Epithelial cell of umbilical artery (primary cell): ENCODE data around the gene CD79B. TPM values are rescaled to one million over a fixed set of nuclear protein-coding genes. Genes with fewer than 3 reads are reported as not detected.

Source experiments
- total RNA-seq: library from RNA; depleted of rRNA; stranded (reverse); fragments of >200 nt; gene quantifications from 2 replicates; pipeline ENCODE4 v1.2.3, GENCODE V29; 2014

The CD79B gene
- 0.65 and 2.0 TPM in 2 replicates for total RNA-seq

GRCh38 chr17:63931981-63932561 lies at the start of gene CD79B:
Gene CD79B (minus strand): TSS chr17:63932331. CDS start chr17:63932261, 70 bp downstream.

DNA sequence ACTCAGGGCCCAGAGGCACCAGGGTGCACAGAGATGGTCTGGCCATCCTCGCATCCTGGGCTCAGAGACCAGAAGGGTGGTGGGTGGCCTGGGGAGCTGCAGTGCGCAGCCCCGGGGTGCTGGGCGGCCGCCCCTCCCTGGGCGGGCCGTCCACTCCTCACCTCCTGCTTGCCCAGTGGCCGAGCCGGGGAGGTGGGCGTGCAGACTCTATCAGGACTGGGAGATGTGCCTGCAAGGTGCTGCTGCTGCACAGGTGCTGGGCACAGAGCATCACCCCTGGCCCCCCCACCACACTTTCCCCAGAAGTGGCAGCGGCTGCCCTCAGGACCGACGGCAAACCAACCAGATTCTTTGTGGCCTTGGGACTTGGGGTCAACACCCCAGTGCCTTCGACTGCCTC lies 40.7 kb upstream of the CD79B start, which contains the start of gene SCN4A:
Gene SCN4A, minus strand, starts transcription at position 123 of the 400 bp plus-strand sequence. Its CDS starts 77 bp downstream, at position 46.

GRCh38 chr17:63918789-63919305 lies 13.3 kb downstream of the CD79B start, which contains the start of gene GH1:
Gene GH1 (minus strand): TSS chr17:63918839. CDS start chr17:63918776, 63 bp downstream.

GRCh38 chr17:63911041-63911635 lies 21.0 kb downstream of the CD79B start, which contains the start of gene CSHL1:
Gene CSHL1 (minus strand): TSS chr17:63911258. CDS start chr17:63911196, 62 bp downstream.

DNA sequence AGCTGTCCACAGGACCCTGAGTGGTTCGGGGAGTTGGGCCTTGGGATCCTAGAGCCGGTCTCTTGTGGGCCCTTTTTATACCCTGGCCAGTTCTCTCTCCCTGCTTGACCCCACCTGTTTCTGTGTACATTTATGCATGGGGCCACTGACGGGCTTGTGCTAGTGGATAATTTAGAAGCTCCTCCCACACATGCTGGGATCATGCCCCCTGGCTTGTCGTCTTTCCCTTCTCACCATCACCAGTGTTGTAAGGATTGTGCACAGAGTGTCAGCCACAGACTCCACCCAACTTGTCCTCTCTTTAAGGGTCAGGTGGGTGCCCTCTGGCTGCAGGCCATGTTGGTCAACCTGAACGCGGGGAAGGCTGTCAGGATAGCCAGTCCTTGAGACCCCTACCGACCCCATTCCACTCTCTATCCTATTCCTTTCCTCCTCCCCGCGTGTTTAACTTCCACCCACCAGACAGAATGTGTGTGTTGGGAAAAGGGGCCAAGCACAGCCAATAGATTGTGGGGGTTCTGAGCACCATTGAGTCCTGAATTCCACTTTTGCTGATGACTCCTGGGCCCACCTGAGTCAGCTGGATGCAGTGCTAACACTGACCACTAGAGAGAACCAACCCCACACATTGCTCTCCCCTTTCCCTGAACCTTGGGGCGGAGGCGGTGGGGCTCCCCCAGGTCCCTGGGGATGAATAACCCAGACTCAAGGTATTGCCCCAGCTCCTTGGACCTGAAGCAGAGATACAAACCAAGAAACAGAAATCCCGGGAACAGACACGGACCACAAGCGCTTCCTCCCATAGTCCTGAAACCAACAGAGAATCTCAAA lies 35.4 kb downstream of the CD79B start, which contains the start of gene CSH1:
Gene CSH1, minus strand, starts transcription at position 51 of the 831 bp plus-strand sequence. CDS start 63 bp downstream, outside the sequence.

GRCh38 chr17:63881935-63882601 lies 50.1 kb downstream of the CD79B start, which contains the start of gene GH2:
Gene GH2 (minus strand): TSS chr17:63881944. CDS start chr17:63881801, 143 bp downstream.

Other genes with a start within 250 kb of the CD79B start
- 28.3 and 28.4 TPM in 2 replicates for gene LIMD2, start 232.2 kb downstream of the CD79B start, total RNA-seq
- gene STRADA, start 190.5 kb downstream of the CD79B start, total RNA-seq: 11.7 and 25.4 TPM in 2 replicates
- gene CCDC47, start 158.7 kb downstream of the CD79B start, total RNA-seq: 86.4 and 114 TPM in 2 replicates
- gene DDX42, start 158.2 kb downstream of the CD79B start, total RNA-seq: 64.6 and 65.4 TPM in 2 replicates
- gene PSMC5, start 104.9 kb downstream of the CD79B start, total RNA-seq: 94.2 and 101 TPM in 2 replicates
- 60.3 and 94.8 TPM in 2 replicates for gene FTSJ3, start 104.7 kb downstream of the CD79B start, total RNA-seq
- 64.1 and 83.2 TPM in 2 replicates for gene SMARCD2, start 89.6 kb downstream of the CD79B start, total RNA-seq
- not detected in 2 replicates for gene CSH2, start 58.7 kb downstream of the CD79B start, total RNA-seq
- not detected in 2 replicates for gene GH2, start 50.4 kb downstream of the CD79B start, total RNA-seq
- not detected in 2 replicates for gene CSH1, start 35.8 kb downstream of the CD79B start, total RNA-seq
- gene CSHL1, start 21.1 kb downstream of the CD79B start, total RNA-seq: not detected in 2 replicates
- gene GH1, start 13.5 kb downstream of the CD79B start, total RNA-seq: not detected in 2 replicates
- under 0.01 TPM in 1 of 2 replicates, not detected in the other for gene SCN4A, start 40.6 kb upstream of the CD79B start, total RNA-seq
- 0.30 and 0.32 TPM in 2 replicates for gene PRR29, start 66.0 kb upstream of the CD79B start, total RNA-seq
- 743 and 963 TPM in 2 replicates for gene ICAM2, start 88.3 kb upstream of the CD79B start, total RNA-seq
- gene ERN1, start 197.8 kb upstream of the CD79B start, total RNA-seq: 10.1 and 12.5 TPM in 2 replicates